ENCODE data around the gene LRRC10B.

LRRC10B gene

GRCh38 chr11:61545341-61545740 is 36.8 kb downstream of the LRRC10B start:
- H3K36me3 ChIP-seq (ENCODE audit: control insufficient read depth, insufficient read depth, low read length): no peaks in the 10 kb centered on the region
- no peak overlapping the region for H3K27ac ChIP-seq (ENCODE audit: insufficient read depth, low read depth, low read length, poor library complexity, severe bottlenecking)
- peaks cover 38% of the 10 kb centered on the region for H3K4me1 ChIP-seq (ENCODE audit: control insufficient read depth, insufficient read depth, low read length)
- 95 to 96% methylated on average over 7 of the region's 7 CpGs for WGBS, 2 experiments
- H3K4me3 ChIP-seq (ENCODE audit: insufficient read depth, low read depth, low read length): no peak overlapping the region
- H3K9me3 ChIP-seq (ENCODE audit: control insufficient read depth, low read length): no peaks in the 10 kb centered on the region
- no peaks in the 10 kb centered on the region for H3K27me3 ChIP-seq (ENCODE audit: control insufficient read depth, insufficient read depth, low read length, poor library complexity, severe bottlenecking)

- WGBS, 2 experiments: 94 to 95% methylated on average over 32 of the region's 32 CpGs
- Histone ChIP-seq H3K36me3 (ENCODE audit: control insufficient read depth, insufficient read depth, low read length) (no peaks in the 10 kb centered on the region), H3K4me1 (ENCODE audit: control insufficient read depth, insufficient read depth, low read length) (peaks cover 32% of the 10 kb centered on the region), H3K9me3 (ENCODE audit: control insufficient read depth, low read length) (no peaks in the 10 kb centered on the region), H3K27me3 (ENCODE audit: control insufficient read depth, insufficient read depth, low read length, poor library complexity, severe bottlenecking) (no peaks in the 10 kb centered on the region), H3K4me3 (ENCODE audit: insufficient read depth, low read depth, low read length) (no peak overlapping the region), H3K27ac (ENCODE audit: insufficient read depth, low read depth, low read length, poor library complexity, severe bottlenecking) (no peak overlapping the region)
These were observed 37.4 kb downstream of the LRRC10B start for GRCh38 chr11:61545921-61546320.

DNA sequence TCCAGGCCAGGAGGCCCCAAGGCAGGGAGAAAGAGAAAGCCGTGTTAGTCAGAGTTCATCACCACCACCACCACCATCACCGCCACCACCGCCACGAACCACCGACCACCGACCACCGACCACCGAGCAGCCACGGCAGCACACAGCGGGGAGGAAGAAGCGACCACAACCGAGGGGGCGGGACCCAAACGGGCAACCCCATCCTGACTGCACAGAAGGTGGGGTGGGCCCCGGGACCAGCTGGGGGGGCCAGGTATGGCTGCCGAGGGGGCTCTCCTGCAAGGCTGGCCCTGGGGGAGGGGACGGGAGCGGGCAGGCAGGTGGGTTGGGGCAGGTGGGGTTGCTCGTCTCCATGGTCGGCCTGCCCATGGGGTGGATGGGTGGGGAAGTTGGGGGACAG is 38.1 kb downstream of the LRRC10B start:
- 79 to 82% methylated on average over 20 of the region's 20 CpGs for WGBS, 2 experiments
- Histone ChIP-seq H3K4me3 (ENCODE audit: insufficient read depth, low read depth, low read length) (no peak overlapping the region), H3K9me3 (ENCODE audit: control insufficient read depth, low read length) (no peaks in the 10 kb centered on the region), H3K36me3 (ENCODE audit: control insufficient read depth, insufficient read depth, low read length) (no peaks in the 10 kb centered on the region), H3K4me1 (ENCODE audit: control insufficient read depth, insufficient read depth, low read length) (peaks cover 26% of the 10 kb centered on the region), H3K27ac (ENCODE audit: insufficient read depth, low read depth, low read length, poor library complexity, severe bottlenecking) (no peak overlapping the region), H3K27me3 (ENCODE audit: control insufficient read depth, insufficient read depth, low read length, poor library complexity, severe bottlenecking) (no peaks in the 10 kb centered on the region)

- no peaks in the 10 kb centered on the region for H3K27me3 ChIP-seq (ENCODE audit: control insufficient read depth, insufficient read depth, low read length, poor library complexity, severe bottlenecking)
- H3K4me1 ChIP-seq (ENCODE audit: control insufficient read depth, insufficient read depth, low read length): peaks cover 21% of the 10 kb centered on the region
- H3K27ac ChIP-seq (ENCODE audit: insufficient read depth, low read depth, low read length, poor library complexity, severe bottlenecking): no peak overlapping the region
- H3K9me3 ChIP-seq (ENCODE audit: control insufficient read depth, low read length): no peaks in the 10 kb centered on the region
- H3K36me3 ChIP-seq (ENCODE audit: control insufficient read depth, insufficient read depth, low read length): no peaks in the 10 kb centered on the region
- H3K4me3 ChIP-seq (ENCODE audit: insufficient read depth, low read depth, low read length): no peak overlapping the region
- 87% methylated on average over 19 of the region's 19 CpGs for WGBS, 2 experiments
These were observed 38.7 kb downstream of the LRRC10B start for GRCh38 chr11:61547246-61547645.

DNA sequence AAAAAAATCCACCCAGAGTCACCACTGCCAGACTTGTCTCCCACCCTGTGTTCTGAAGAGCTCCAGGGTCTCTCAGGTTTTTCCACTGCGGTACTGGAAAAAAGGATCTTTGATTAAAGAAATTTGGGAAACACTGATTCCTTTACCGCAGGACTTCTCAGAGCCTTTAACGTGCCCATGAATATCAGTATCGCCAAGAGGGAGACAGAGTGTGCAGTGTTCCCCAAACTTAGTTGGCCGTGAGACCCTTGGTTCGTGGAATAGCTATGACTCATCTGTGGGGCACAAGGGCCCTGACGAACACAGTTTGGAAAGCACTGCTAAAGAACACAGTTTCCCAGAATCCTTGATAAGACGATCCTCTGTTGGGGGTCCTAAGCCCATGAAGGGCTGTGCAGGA is 40.6 kb downstream of the LRRC10B start:
- H3K4me1 ChIP-seq (ENCODE audit: control insufficient read depth, insufficient read depth, low read length): peaks cover 21% of the 10 kb centered on the region
- H3K9me3 ChIP-seq (ENCODE audit: control insufficient read depth, low read length): no peaks in the 10 kb centered on the region
- 89 to 92% methylated on average over 8 of the region's 8 CpGs for WGBS, 2 experiments
- H3K4me3 ChIP-seq (ENCODE audit: insufficient read depth, low read depth, low read length): no peak overlapping the region
- H3K27me3 ChIP-seq (ENCODE audit: control insufficient read depth, insufficient read depth, low read length, poor library complexity, severe bottlenecking): peaks cover 2% of the 10 kb centered on the region
- H3K27ac ChIP-seq (ENCODE audit: insufficient read depth, low read depth, low read length, poor library complexity, severe bottlenecking): no peak overlapping the region
- H3K36me3 ChIP-seq (ENCODE audit: control insufficient read depth, insufficient read depth, low read length): no peaks in the 10 kb centered on the region

DNA sequence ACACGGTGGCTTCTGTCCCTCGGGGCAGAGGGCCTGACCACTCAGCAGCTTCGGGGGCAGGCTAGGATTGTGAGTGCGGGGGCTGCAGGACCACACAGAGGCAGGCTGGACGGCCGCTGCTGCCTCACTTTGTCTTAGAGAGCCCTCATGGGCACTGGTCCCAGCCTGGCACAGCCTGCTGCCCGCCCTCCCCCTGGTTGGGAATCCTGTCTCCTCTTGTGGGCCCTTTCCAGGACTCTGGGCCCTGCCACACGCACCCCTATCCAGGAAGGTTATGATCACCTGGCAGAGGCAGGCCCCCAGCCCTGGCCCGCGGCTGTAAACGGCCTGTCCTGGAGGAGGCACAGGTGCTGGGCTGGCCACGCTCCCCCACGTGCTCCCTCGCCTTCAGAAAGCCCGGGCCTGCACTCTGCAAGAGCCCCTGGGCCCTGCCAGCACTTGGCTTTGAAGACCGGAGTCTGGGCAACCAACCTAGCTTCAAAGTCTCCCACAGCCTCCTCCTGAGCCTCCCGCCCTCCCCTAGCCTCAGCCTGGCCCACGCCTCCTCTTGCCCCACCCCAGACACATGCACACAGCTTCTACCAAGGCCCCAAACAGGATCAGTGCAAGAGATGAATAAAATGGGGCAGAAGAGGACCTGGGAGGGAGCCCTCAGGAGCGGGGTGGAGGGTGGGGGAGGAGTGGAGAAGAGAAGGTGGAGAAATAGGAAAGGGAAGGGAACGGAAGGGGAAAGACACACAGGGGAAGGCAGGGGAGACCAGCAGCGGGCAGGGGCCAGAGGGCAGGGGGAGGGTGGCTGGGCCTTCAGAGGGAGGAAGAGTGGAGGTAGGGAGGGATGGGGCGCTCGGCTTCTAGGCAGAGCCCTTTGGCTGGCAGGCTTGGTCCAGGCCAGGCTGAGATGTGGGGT is 41.4 kb downstream of the LRRC10B start:
- H3K9me3 ChIP-seq (ENCODE audit: control insufficient read depth, low read length): no peaks in the 10 kb centered on the region
- no peak overlapping the region for H3K27ac ChIP-seq (ENCODE audit: insufficient read depth, low read depth, low read length, poor library complexity, severe bottlenecking)
- H3K36me3 ChIP-seq (ENCODE audit: control insufficient read depth, insufficient read depth, low read length): no peaks in the 10 kb centered on the region
- 78 to 79% methylated on average over 21 to 23 of the region's 23 CpGs for WGBS, 2 experiments
- H3K27me3 ChIP-seq (ENCODE audit: control insufficient read depth, insufficient read depth, low read length, poor library complexity, severe bottlenecking): peaks cover 10% of the 10 kb centered on the region
- no peak overlapping the region for H3K4me3 ChIP-seq (ENCODE audit: insufficient read depth, low read depth, low read length)
- peaks cover 28% of the 10 kb centered on the region for H3K4me1 ChIP-seq (ENCODE audit: control insufficient read depth, insufficient read depth, low read length)

- Histone ChIP-seq H3K9me3 (ENCODE audit: control insufficient read depth, low read length) (no peaks in the 10 kb centered on the region), H3K4me3 (ENCODE audit: insufficient read depth, low read depth, low read length) (no peak overlapping the region), H3K36me3 (ENCODE audit: control insufficient read depth, insufficient read depth, low read length) (no peaks in the 10 kb centered on the region), H3K27me3 (ENCODE audit: control insufficient read depth, insufficient read depth, low read length, poor library complexity, severe bottlenecking) (peaks cover 18% of the 10 kb centered on the region), H3K27ac (ENCODE audit: insufficient read depth, low read depth, low read length, poor library complexity, severe bottlenecking) (no peak overlapping the region), H3K4me1 (ENCODE audit: control insufficient read depth, insufficient read depth, low read length) (peaks cover 31% of the 10 kb centered on the region)
- 92 to 94% methylated on average over 18 of the region's 18 CpGs for WGBS, 2 experiments
These were observed 42.2 kb downstream of the LRRC10B start for GRCh38 chr11:61550665-61551227.

DNA sequence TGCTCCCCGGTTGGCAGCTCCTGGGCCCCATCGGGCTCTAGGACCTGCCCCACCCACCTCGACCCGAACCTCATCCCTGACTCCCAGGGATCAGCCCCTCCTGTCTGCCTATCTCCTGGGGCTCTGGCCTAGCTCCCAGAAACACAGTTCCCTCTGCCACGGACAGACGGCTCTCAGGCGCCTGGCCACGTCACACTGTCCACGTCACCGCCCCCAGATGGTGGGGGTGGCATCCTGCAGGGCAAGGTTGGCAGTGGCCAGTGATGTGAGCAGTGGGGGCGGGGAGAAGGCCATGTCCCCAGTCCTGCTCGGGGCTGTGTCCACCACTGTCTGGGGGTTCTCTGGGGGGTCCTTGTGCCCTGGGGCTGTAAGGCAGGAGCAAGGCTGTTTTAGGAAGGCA is 43.1 kb downstream of the LRRC10B start:
- Histone ChIP-seq H3K9me3 (ENCODE audit: control insufficient read depth, low read length) (no peaks in the 10 kb centered on the region), H3K4me3 (ENCODE audit: insufficient read depth, low read depth, low read length) (no peak overlapping the region), H3K4me1 (ENCODE audit: control insufficient read depth, insufficient read depth, low read length) (peaks cover 33% of the 10 kb centered on the region), H3K27ac (ENCODE audit: insufficient read depth, low read depth, low read length, poor library complexity, severe bottlenecking) (no peak overlapping the region), H3K36me3 (ENCODE audit: control insufficient read depth, insufficient read depth, low read length) (no peaks in the 10 kb centered on the region), H3K27me3 (ENCODE audit: control insufficient read depth, insufficient read depth, low read length, poor library complexity, severe bottlenecking) (peaks cover 25% of the 10 kb centered on the region)
- WGBS, 2 experiments: 85 to 90% methylated on average over 12 of the region's 12 CpGs

DNA sequence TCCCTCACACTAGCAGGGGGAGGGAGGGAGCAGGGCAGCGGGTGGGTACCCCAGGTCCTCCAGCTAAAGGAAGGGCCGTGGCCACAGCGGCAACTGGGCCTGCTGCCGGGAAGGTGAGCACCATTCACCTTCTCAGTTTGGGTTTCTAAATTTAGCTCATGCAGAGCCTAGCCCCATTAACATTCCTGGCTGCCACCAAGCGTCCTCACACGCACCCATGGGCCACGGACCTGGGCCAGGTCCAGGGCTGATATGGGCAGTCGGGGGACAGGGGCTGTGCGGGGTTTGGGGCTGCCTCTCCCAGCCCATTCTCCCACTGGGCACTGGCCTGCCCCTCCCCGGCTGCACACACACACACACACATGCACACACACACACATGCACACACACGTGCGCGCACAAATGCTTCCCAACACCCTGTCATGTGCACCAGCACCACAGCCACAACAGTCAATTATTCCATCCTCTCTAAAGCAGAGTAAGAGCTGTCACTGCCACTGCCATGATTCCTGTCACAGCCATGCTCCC is 43.6 kb downstream of the LRRC10B start:
- H3K27me3 ChIP-seq (ENCODE audit: control insufficient read depth, insufficient read depth, low read length, poor library complexity, severe bottlenecking): peaks cover 29% of the 10 kb centered on the region
- 90% methylated on average over 13 of the region's 13 CpGs for WGBS, 2 experiments
- no peaks in the 10 kb centered on the region for H3K9me3 ChIP-seq (ENCODE audit: control insufficient read depth, low read length)
- H3K27ac ChIP-seq (ENCODE audit: insufficient read depth, low read depth, low read length, poor library complexity, severe bottlenecking): no peak overlapping the region
- H3K36me3 ChIP-seq (ENCODE audit: control insufficient read depth, insufficient read depth, low read length): no peaks in the 10 kb centered on the region
- H3K4me1 ChIP-seq (ENCODE audit: control insufficient read depth, insufficient read depth, low read length): peaks cover 39% of the 10 kb centered on the region
- no peak overlapping the region for H3K4me3 ChIP-seq (ENCODE audit: insufficient read depth, low read depth, low read length)

DNA sequence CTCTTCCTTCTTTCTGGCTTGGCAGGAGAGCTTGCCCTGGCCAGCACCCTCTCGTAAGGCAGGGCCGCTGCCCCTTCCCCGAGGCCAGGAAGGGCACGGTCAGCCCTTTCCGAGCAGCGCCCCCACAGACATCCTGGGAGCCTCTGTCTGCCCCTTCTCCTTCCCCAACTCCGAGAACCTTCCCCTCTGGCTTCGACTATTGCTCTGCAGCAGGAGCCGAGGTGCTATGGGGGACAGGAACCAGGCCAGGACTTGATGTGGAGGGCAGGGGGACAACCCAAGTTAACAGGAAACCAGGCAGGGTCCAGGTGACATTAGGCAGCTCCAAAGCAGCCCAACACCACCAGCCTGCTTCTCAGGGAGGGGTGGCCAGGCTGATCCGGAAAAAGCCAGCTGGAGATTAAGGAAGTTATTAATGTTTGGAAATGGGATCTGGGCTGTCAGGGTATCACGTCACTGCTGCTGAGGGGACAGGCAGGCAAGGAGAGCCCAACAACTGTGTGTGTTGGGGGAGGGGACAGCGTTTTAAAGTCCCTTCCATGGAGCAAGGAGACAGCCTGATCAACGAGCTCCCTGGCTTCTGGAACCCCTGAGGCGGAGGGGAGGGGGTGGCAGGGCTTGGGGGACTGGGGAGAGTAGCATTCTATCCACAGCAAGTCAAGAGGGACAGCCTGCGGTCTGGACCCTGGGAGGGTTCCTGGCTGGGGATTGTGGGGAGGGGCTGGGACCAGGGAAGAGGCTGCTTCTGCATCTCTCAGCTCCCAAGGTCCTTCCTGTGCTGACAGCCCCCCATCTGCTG is 45.0 kb downstream of the LRRC10B start:
- H3K4me1 ChIP-seq (ENCODE audit: control insufficient read depth, insufficient read depth, low read length): peaks cover 38% of the 10 kb centered on the region
- WGBS, 2 experiments: 67 to 70% methylated on average over 15 of the region's 15 CpGs
- no peak overlapping the region for H3K4me3 ChIP-seq (ENCODE audit: insufficient read depth, low read depth, low read length)
- no peaks in the 10 kb centered on the region for H3K9me3 ChIP-seq (ENCODE audit: control insufficient read depth, low read length)
- H3K27ac ChIP-seq (ENCODE audit: insufficient read depth, low read depth, low read length, poor library complexity, severe bottlenecking): no peak overlapping the region
- peaks cover 29% of the 10 kb centered on the region for H3K27me3 ChIP-seq (ENCODE audit: control insufficient read depth, insufficient read depth, low read length, poor library complexity, severe bottlenecking)
- no peaks in the 10 kb centered on the region for H3K36me3 ChIP-seq (ENCODE audit: control insufficient read depth, insufficient read depth, low read length)

Measured in ectodermal cell (in vitro differentiated cells).